Prostate gland (tissue), 2 donors: Measurements from ENCODE around the gene TTLL10. TPM values are rescaled to one million over a fixed set of nuclear protein-coding genes. Genes with fewer than 3 reads are reported as not detected.

ENCODE experiments used
- DNase-seq: peaks from one replicate; pipeline ENCODE4 v3.0.0-alpha.2; 2019; ENCODE audit warnings: low spot score
- H3K27ac ChIP-seq, 2 donors: fragments of 200-600 bp; sonication (generic); 2 replicates each; pipeline ENCODE4 v1.5.1; 2017 to 2019
- H3K27me3 ChIP-seq: fragments of 200-600 bp; sonication (generic); replicated peaks from 2 replicates; pipeline ENCODE4 v1.5.1; 2019; ENCODE audit not compliant: insufficient read depth
- H3K36me3 ChIP-seq, 2 donors: fragments of 200-600 bp; sonication (generic); 1 replicate in 1 of 2; 2 replicates in 1 of 2; pipeline versions ENCODE4 v1.5.1 to v1.8.1; 2017 to 2019
- H3K4me1 ChIP-seq: fragments of 200-600 bp; sonication (generic); replicated peaks from 2 replicates; pipeline ENCODE4 v1.5.1; 2019
- H3K4me3 ChIP-seq, 2 donors: fragments of 200-600 bp; sonication (generic); 2 replicates each; pipeline ENCODE4 v1.5.1; 2017 to 2019
- H3K9me3 ChIP-seq: fragments of 200-600 bp; sonication (generic); 2 replicates; pipeline ENCODE4 v1.5.1; 2017
- CTCF ChIP-seq, 4 experiments: fragments of 200-600 bp in 2 of 4; fragments of 450-650 bp in 2 of 4; sonication (generic) in 2 of 4; IDR thresholded peaks; 1 replicate in 3 of 4; 2 replicates in 1 of 4; pipeline ENCODE4 v1.5.1; 2016 to 2019; ENCODE audit warnings: antibody characterized with exemption in 4 of 4, mild to moderate bottlenecking in 2 of 4, moderate library complexity in 2 of 4
- POLR2A ChIP-seq: fragments of 450-650 bp; IDR thresholded peaks from one replicate; pipeline ENCODE4 v1.6.1; 2016; ENCODE audit warnings: antibody characterized with exemption, mild to moderate bottlenecking
- POLR2AphosphoS5 ChIP-seq: sonication (generic); formaldehyde crosslinking; IDR thresholded peaks from one replicate; pipeline ENCODE4 v1.6.1; 2017; ENCODE audit warnings: antibody characterized with exemption
- WGBS: methylation state at CpG from one replicate; pipeline ENCODE4 v1.1.5; 2018; 5-methylcytosine and 5-hydroxymethylcytosine counted together
- intact Hi-C: fragments of 100-400 bp; cut with DNase I; formaldehyde crosslinking; loops from one replicate; pipeline ENCODE4 v1.14.2; 2022
- total RNA-seq, 2 donors: library from RNA; depleted of rRNA; stranded (reverse); fragments of >200 nt; gene quantifications; one replicate each; pipeline ENCODE4 v1.1.0, GENCODE V29; 2016

TTLL10 gene
- total RNA-seq, 2 donors from 2014 or later: 0.77 to 7.3 TPM

DNA sequence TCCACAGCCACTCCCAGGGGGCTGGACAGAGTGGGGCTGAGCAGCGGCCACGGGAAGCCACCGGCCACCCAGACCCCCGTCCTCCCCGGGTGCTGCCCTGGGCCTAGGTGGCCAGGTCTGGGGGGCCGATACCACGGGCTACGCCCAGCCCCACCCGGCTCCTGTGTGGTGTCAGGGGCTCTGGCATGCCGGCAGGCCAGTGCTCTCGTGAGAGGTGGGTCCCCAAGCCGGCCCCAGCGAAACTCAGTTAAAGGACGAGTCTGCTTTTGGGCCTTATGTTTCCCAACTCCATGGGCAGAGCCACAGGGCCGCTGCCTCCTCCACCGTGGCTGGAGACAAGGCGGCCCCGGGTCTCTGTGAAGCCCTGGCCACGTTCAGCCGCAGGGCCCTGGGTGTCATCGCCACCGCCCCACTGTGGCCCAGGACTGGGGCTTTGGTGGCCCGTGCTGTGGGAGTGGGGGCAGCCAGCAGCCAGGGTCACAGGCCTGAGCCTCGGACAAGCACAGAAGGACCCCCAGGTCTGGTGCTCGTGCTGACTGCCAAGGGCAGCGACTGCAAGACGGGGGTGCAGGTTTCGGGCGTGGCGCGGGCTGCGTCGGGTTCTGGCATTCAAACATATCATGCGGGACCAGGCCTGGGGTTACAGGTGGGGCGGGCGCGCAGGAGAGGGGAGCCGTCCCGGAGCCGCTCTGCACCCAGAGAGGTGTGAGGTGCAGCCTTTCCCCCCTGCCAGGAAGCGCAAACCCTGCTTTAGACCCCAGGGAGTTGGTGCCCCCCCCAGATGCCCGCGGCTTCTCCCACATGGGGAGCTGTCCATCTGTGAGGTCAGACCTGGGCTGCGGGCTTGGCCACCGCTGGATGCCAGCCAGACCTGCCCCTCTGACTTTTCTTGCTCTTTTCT lies 45.9 kb upstream of the TTLL10 start:
- Histone ChIP-seq H3K9me3 (no peaks in the 10 kb centered on the region), H3K36me3 (no peaks in the 10 kb centered on the region), H3K27me3 (no peaks in the 10 kb centered on the region), H3K27ac (no peak overlapping the region), H3K4me1 (no peaks in the 10 kb centered on the region), H3K4me3 (no peak overlapping the region)
- intact Hi-C loops: no loop called here
- WGBS: 91% methylated on average over 41 of the region's 45 CpGs
- no peak for DNase-seq
- TF ChIP-seq POLR2AphosphoS5: no peak
- no peak for TF ChIP-seq CTCF (IDR thresholded peaks at IDR 0.05)
- no peak for TF ChIP-seq POLR2A

- intact Hi-C loops: no loop called here
These were observed 45.1 kb upstream of the TTLL10 start for GRCh38 chr1:1128454-1129139.

DNA sequence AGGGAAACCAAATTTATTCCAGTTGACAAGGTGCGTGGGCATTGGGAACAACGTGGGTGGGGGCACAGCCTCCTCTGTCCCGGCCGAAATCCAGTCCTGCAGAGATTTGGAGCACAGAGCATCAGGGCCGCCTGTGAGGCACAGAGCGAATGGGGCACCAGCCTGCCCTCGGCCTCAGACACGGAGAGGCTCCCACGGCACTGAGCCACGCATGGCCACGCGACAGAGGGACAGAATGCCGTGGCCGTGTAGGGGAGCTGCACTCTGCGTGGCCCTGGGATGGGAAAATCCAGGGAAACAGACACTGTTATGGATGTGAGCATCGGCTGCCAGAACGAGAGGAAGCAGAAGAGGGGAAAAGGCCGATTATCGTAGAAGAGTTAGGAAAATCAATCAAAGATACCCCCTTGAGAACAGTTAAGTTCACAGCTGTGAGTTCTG lies 44.3 kb upstream of the TTLL10 start:
- intact Hi-C loops: no loop called here
- no peaks in the 10 kb centered on the region for H3K4me1 ChIP-seq
- H3K27ac ChIP-seq: no peak overlapping the region
- TF ChIP-seq POLR2AphosphoS5 (no peak), POLR2A (no peak), CTCF (IDR thresholded peaks at IDR 0.05) (no peak)
- no peaks in the 10 kb centered on the region for H3K36me3 ChIP-seq
- no peak overlapping the region for H3K4me3 ChIP-seq
- WGBS: 78% methylated on average over 19 of the region's 19 CpGs
- no peak for DNase-seq
- no peaks in the 10 kb centered on the region for H3K27me3 ChIP-seq
- H3K9me3 ChIP-seq: no peaks in the 10 kb centered on the region

More at GRCh38 chr1:1128454-1129139, 45.1 kb upstream of the TTLL10 start:
- TF ChIP-seq CTCF (IDR thresholded peaks at IDR 0.05) (no peak), POLR2AphosphoS5 (no peak), POLR2A (no peak)
- Histone ChIP-seq H3K4me3 (no peak overlapping the region), H3K4me1 (no peaks in the 10 kb centered on the region), H3K36me3 (no peaks in the 10 kb centered on the region), H3K27me3 (no peaks in the 10 kb centered on the region), H3K9me3 (no peaks in the 10 kb centered on the region), H3K27ac (no peak overlapping the region)
- DNase-seq: no peak
- 90% methylated on average over 32 of the region's 32 CpGs for WGBS

DNA sequence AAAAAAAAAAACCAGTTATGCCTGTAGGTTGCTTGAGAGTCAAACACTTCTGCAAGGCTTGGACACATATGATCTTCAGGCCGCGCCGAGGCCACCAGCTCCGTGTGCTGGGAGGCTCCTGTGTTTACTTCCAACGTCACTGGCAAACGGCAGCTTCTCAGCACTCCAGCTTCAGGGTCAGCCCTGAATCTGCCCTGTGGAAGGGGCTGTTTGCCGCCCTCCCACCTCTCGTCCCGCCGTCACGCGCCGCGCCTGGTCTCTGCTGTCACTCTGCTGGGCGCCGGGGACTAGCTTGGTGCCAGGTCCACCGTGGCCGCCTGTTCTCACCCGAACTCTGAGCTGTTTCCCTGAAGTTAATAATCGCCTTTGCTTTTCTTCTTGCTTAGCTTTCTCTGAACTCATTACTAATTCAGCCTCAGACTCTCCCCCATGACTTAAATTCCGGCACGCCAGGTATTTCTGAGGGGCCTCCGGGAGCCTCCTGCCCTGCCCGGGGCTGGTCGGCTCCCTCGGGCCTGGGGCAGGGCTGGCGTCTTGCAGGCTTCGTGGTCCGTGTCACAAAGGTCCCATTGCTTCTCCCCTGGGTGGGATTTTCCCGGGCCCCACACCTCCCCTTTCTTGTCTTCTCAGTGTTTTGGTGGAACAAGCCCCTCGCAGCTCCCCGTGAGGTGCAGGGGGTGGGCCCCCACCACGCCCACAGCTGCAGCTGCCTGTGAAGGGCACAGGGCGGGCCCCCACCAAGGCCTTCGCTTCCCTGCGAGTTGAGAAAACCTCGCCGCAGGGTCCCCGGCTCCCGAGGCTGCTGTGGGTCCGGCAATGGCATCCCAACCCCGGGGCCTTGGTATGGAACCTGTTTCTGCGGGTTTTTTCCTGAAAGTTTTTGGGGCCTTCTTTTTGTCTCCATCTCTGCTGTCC lies 43.2 kb upstream of the TTLL10 start:
- Histone ChIP-seq H3K27me3 (no peaks in the 10 kb centered on the region), H3K36me3 (no peaks in the 10 kb centered on the region), H3K27ac (no peak overlapping the region), H3K4me3 (no peak overlapping the region), H3K4me1 (no peaks in the 10 kb centered on the region), H3K9me3 (no peaks in the 10 kb centered on the region)
- TF ChIP-seq POLR2A (no peak), POLR2AphosphoS5 (no peak), CTCF (IDR thresholded peaks at IDR 0.05) (no peak)
- intact Hi-C loops: no loop called here
- 83% methylated on average over 43 of the region's 43 CpGs for WGBS
- no peak for DNase-seq
